Measurements from ENCODE around the gene KRTAP9-7.
"Not testable (repeated sequence)": the region's sequence is repeated elsewhere in the genome, so short reads cannot be mapped to it uniquely, and the experiment has no call there.

KRTAP9-7 gene

GRCh38 chr17:41237116-41237515, 38.4 kb upstream of the KRTAP9-7 start:
- H3K4me1 ChIP-seq (ENCODE audit: low read length); H3K4me3 ChIP-seq (ENCODE audit: low read length); H3K27ac ChIP-seq (ENCODE audit: low read length); H3K36me3 ChIP-seq (replicated peaks; ENCODE audit: low read depth, low read length); H3K9ac ChIP-seq (ENCODE audit: low read length); H2AFZ ChIP-seq (ENCODE audit: low read depth, low read length); H3K9me3 ChIP-seq (ENCODE audit: insufficient read depth, low read length); H3K4me2 ChIP-seq (ENCODE audit: low read length); H4K20me1 ChIP-seq (ENCODE audit: insufficient read depth, low read length); H3K79me2 ChIP-seq (ENCODE audit: low read length): not testable (repeated sequence)
- H3K27me3 ChIP-seq (ENCODE audit: low read depth, low read length) = peaks cover 21% of the 10 kb centered on the region

- H3K79me2 ChIP-seq (ENCODE audit: low read length); H3K4me3 ChIP-seq (ENCODE audit: low read length); H3K4me1 ChIP-seq (ENCODE audit: low read length): not testable (repeated sequence)
These were observed 37.5 kb upstream of the KRTAP9-7 start, which contains the start of gene KRTAP9-8 for GRCh38 chr17:41237949-41238437. Gene KRTAP9-8 (plus strand): TSS chr17:41237999. CDS start chr17:41238052, 53 bp downstream.

GRCh38 chr17:41246995-41247787, 28.3 kb upstream of the KRTAP9-7 start:
- H3K4me1 ChIP-seq (ENCODE audit: low read length); H4K20me1 ChIP-seq (ENCODE audit: insufficient read depth, low read length); H3K4me2 ChIP-seq (ENCODE audit: low read length); H3K9ac ChIP-seq (ENCODE audit: low read length); H3K9me3 ChIP-seq (ENCODE audit: insufficient read depth, low read length); H3K27ac ChIP-seq (ENCODE audit: low read length); H3K36me3 ChIP-seq (replicated peaks; ENCODE audit: low read depth, low read length); H2AFZ ChIP-seq (ENCODE audit: low read depth, low read length); H3K79me2 ChIP-seq (ENCODE audit: low read length); H3K27me3 ChIP-seq (ENCODE audit: low read depth, low read length); H3K4me3 ChIP-seq (ENCODE audit: low read length): not testable (repeated sequence)

More at GRCh38 chr17:41237949-41238437, 37.5 kb upstream of the KRTAP9-7 start, which contains the start of gene KRTAP9-8:
- H3K4me2 ChIP-seq (ENCODE audit: low read length); H3K36me3 ChIP-seq (replicated peaks; ENCODE audit: low read depth, low read length); H4K20me1 ChIP-seq (ENCODE audit: insufficient read depth, low read length); H3K9ac ChIP-seq (ENCODE audit: low read length); H3K27ac ChIP-seq (ENCODE audit: low read length); H3K9me3 ChIP-seq (ENCODE audit: insufficient read depth, low read length); H2AFZ ChIP-seq (ENCODE audit: low read depth, low read length): not testable (repeated sequence)
- peaks cover 18% of the 10 kb centered on the region for H3K27me3 ChIP-seq (ENCODE audit: low read depth, low read length)

GRCh38 chr17:41249637-41250240, 25.8 kb upstream of the KRTAP9-7 start, which contains the start of gene KRTAP9-4:
Gene KRTAP9-4 (plus strand): TSS chr17:41249687. CDS start chr17:41249721, 34 bp downstream.
- not testable (repeated sequence) for H3K79me2 ChIP-seq (ENCODE audit: low read length); H3K4me3 ChIP-seq (ENCODE audit: low read length)
- H3K27me3 ChIP-seq (ENCODE audit: low read depth, low read length) = peaks cover 16% of the 10 kb centered on the region; the same call in 1 of the 2 replicates

GRCh38 chr17:41251261-41251660, 24.2 kb upstream of the KRTAP9-7 start:
- Histone ChIP-seq H3K36me3 (replicated peaks; ENCODE audit: low read depth, low read length) (no peaks in the 10 kb centered on the region), H3K27me3 (ENCODE audit: low read depth, low read length) (peaks cover 22% of the 10 kb centered on the region), H3K79me2 (ENCODE audit: low read length) (no peaks in the 10 kb centered on the region), H3K9ac (ENCODE audit: low read length) (no peak overlapping the region), H3K27ac (ENCODE audit: low read length) (no peak overlapping the region), H3K9me3 (ENCODE audit: insufficient read depth, low read length) (no peaks in the 10 kb centered on the region), H3K4me2 (ENCODE audit: low read length) (no peak overlapping the region), H2AFZ (ENCODE audit: low read depth, low read length) (no peak overlapping the region), H3K4me1 (ENCODE audit: low read length) (no peaks in the 10 kb centered on the region), H3K4me3 (ENCODE audit: low read length) (no peak overlapping the region), H4K20me1 (ENCODE audit: insufficient read depth, low read length) (no peaks in the 10 kb centered on the region)
- no peak for TF ChIP-seq CTCF (IDR thresholded peaks at IDR 0.05; ENCODE audit: low read depth, low read length)
- no peak for TF ChIP-seq EZH2phosphoT487 (IDR thresholded peaks at IDR 0.05; ENCODE audit: low read depth)

More at GRCh38 chr17:41249637-41250240, 25.8 kb upstream of the KRTAP9-7 start, which contains the start of gene KRTAP9-4:
- not testable (repeated sequence) for H3K27ac ChIP-seq (ENCODE audit: low read length); H3K9me3 ChIP-seq (ENCODE audit: insufficient read depth, low read length); H4K20me1 ChIP-seq (ENCODE audit: insufficient read depth, low read length); H2AFZ ChIP-seq (ENCODE audit: low read depth, low read length); H3K4me2 ChIP-seq (ENCODE audit: low read length); H3K36me3 ChIP-seq (replicated peaks; ENCODE audit: low read depth, low read length); H3K9ac ChIP-seq (ENCODE audit: low read length); H3K4me1 ChIP-seq (ENCODE audit: low read length)
